Liver (tissue), 9 donors: ENCODE data around the gene COL15A1. TPM values are rescaled to one million over a fixed set of nuclear protein-coding genes. Genes with fewer than 3 reads are reported as not detected.

Experiments
- DNase-seq: peaks from one replicate; pipeline ENCODE4 v3.0.0-alpha.2; 2017; ENCODE audit warnings: low spot score
- H3K27ac ChIP-seq, 2 donors: one replicate each; pipeline ENCODE4 v1.7.0; 2013; ENCODE audit warnings: inconsistent platforms in 2 of 2, low read length in 2 of 2, control low read depth in 1 of 2, low read depth in 1 of 2, mild to moderate bottlenecking in 1 of 2
- H3K27me3 ChIP-seq, 4 donors: one replicate each; pipeline versions ENCODE4 v1.6.1 to v1.7.0; 2013; ENCODE audit warnings: low read length in 3 of 4, inconsistent platforms in 1 of 4, mild to moderate bottlenecking in 1 of 4, moderate library complexity in 1 of 4; ENCODE audit not compliant: control insufficient read depth in 4 of 4, insufficient read depth in 4 of 4
- H3K36me3 ChIP-seq, 4 donors: one replicate each; pipeline versions ENCODE4 v1.6.1 to v1.7.0; 2013; ENCODE audit warnings: low read length in 3 of 4, mild to moderate bottlenecking in 3 of 4, low read depth in 1 of 4, moderate library complexity in 1 of 4; ENCODE audit not compliant: control insufficient read depth in 4 of 4, insufficient read depth in 3 of 4
- H3K4me1 ChIP-seq, 4 donors: one replicate each; pipeline versions ENCODE4 v1.6.1 to v1.7.0; 2013; ENCODE audit warnings: low read length in 3 of 4, mild to moderate bottlenecking in 3 of 4, moderate library complexity in 1 of 4; ENCODE audit not compliant: control insufficient read depth in 4 of 4, insufficient read depth in 4 of 4
- H3K4me3 ChIP-seq, 3 donors: one replicate each; pipeline versions ENCODE4 v1.6.1 to v1.7.0; 2013; ENCODE audit warnings: low read length in 3 of 3, control low read depth in 1 of 3, low read depth in 1 of 3, mild to moderate bottlenecking in 1 of 3
- H3K9ac ChIP-seq, 2 donors: one replicate each; pipeline ENCODE4 v1.7.0; 2013; ENCODE audit warnings: low read length in 2 of 2, mild to moderate bottlenecking in 2 of 2, moderate library complexity in 2 of 2, control low read depth in 1 of 2, low read depth in 1 of 2
- H3K9me3 ChIP-seq, 4 donors: one replicate each; pipeline versions ENCODE4 v1.6.1 to v1.7.0; 2013; ENCODE audit warnings: low read length in 3 of 4; ENCODE audit not compliant: control insufficient read depth in 4 of 4
- EGR1 ChIP-seq, 2 donors: IDR thresholded peaks; 2 replicates each; pipeline ENCODE4 v1.6.1; 2016 to 2018; ENCODE audit warnings: antibody characterized with exemption in 2 of 2, low read depth in 2 of 2
- FOXA1 ChIP-seq: IDR thresholded peaks from 2 replicates; pipeline ENCODE4 v1.6.1; 2016; ENCODE audit warnings: antibody characterized with exemption
- FOXA2 ChIP-seq: IDR thresholded peaks from 2 replicates; pipeline ENCODE4 v1.6.1; 2016; ENCODE audit warnings: antibody characterized with exemption
- GABPA ChIP-seq, 2 donors: IDR thresholded peaks in 1 of 2; conservative IDR thresholded peaks in 1 of 2; 2 replicates each; pipeline ENCODE4 v1.6.1; 2016; ENCODE audit warnings: antibody characterized with exemption in 2 of 2, mild to moderate bottlenecking in 1 of 2, moderate library complexity in 1 of 2
- HNF4A ChIP-seq, 2 donors: conservative IDR thresholded peaks; 2 replicates each; pipeline ENCODE4 v1.6.1; 2016; ENCODE audit warnings: antibody characterized with exemption in 2 of 2, mild to moderate bottlenecking in 2 of 2
- HNF4G ChIP-seq: IDR thresholded peaks from 2 replicates; pipeline ENCODE4 v1.6.1; 2016; ENCODE audit warnings: antibody characterized with exemption
- JUND ChIP-seq, 2 donors: IDR thresholded peaks; 2 replicates each; pipeline ENCODE4 v1.6.1; 2016; ENCODE audit warnings: antibody characterized with exemption in 2 of 2
- NR2F2 ChIP-seq: IDR thresholded peaks from 2 replicates; pipeline ENCODE4 v1.6.1; 2016; ENCODE audit warnings: antibody characterized with exemption
- RAD21 ChIP-seq, 2 donors: IDR thresholded peaks; 2 replicates each; pipeline ENCODE4 v1.6.1; 2016; ENCODE audit warnings: antibody characterized with exemption in 2 of 2, mild to moderate bottlenecking in 2 of 2
- RXRA ChIP-seq, 2 donors: IDR thresholded peaks; 2 replicates each; pipeline ENCODE4 v1.6.1; 2017 to 2018; ENCODE audit warnings: antibody characterized with exemption in 2 of 2, mild to moderate bottlenecking in 1 of 2
- SP1 ChIP-seq: IDR thresholded peaks from 2 replicates; pipeline ENCODE4 v1.6.1; 2018; ENCODE audit warnings: antibody characterized with exemption, mild to moderate bottlenecking
- TAF1 ChIP-seq: conservative IDR thresholded peaks from 2 replicates; pipeline ENCODE4 v1.6.1; 2016; ENCODE audit warnings: antibody characterized with exemption, mild to moderate bottlenecking
- YY1 ChIP-seq: IDR thresholded peaks from 2 replicates; pipeline ENCODE4 v1.6.1; 2016; ENCODE audit warnings: antibody characterized with exemption, mild to moderate bottlenecking
- WGBS: extraction: QIAGEN DNeasy Blood & Tissue Kit; methylation state at CpG from one replicate; pipeline ENCODE4 v1.1.7; 2013; 5-methylcytosine and 5-hydroxymethylcytosine counted together
- polyA plus RNA-seq, 2 donors: library from polyadenylated mRNA; stranded (reverse) in 1 of 2; unstranded in 1 of 2; fragments of 200-250 nt in 1 of 2; fragments of >200 nt in 1 of 2; fragmentation: Nextera tagmentation in 1 of 2; extraction: Ambion mirVana in 1 of 2; gene quantifications; one replicate each; pipeline versions ENCODE4 v1.2.1 to v1.2.3, GENCODE V29; 2013 to 2015
- total RNA-seq, 2 donors: library from RNA; depleted of rRNA; stranded (reverse); fragments of >200 nt; gene quantifications; one replicate each; pipeline ENCODE4 v1.2.3, GENCODE V29; 2014
- TF ChIP-seq, protein P1 (sequence below): IDR thresholded peaks from 2 replicates; pipeline ENCODE4 v1.6.1; 2016; ENCODE audit warnings: antibody characterized with exemption
- TF ChIP-seq, protein P2 (sequence below): IDR thresholded peaks from 2 replicates; pipeline ENCODE4 v1.6.1; 2016; ENCODE audit warnings: antibody characterized with exemption
- TF ChIP-seq, protein P3 (sequence below): IDR thresholded peaks from 2 replicates; pipeline ENCODE4 v1.6.1; 2016; ENCODE audit warnings: antibody characterized with exemption, mild to moderate bottlenecking
- TF ChIP-seq, protein P4 (sequence below): fragments of 150-350 bp; IDR thresholded peaks from 2 replicates; pipeline ENCODE4 v1.5.1; 2017; ENCODE audit warnings: improper control_type of control experiment, low read depth, low read length; ENCODE audit not compliant: missing input control
- TF ChIP-seq, protein P5 (sequence below): IDR thresholded peaks from 2 replicates; pipeline ENCODE4 v1.6.1; 2016; ENCODE audit warnings: antibody characterized with exemption
- donor health status: healthy.
- donor health status: healthy.
- donor health status: healthy.
- donor health status: healthy.
- donor health status: healthy.

COL15A1 gene
- total and polyA plus RNA-seq, 4 donors = 0.10 to 0.42 (median 0.24) TPM

DNA sequence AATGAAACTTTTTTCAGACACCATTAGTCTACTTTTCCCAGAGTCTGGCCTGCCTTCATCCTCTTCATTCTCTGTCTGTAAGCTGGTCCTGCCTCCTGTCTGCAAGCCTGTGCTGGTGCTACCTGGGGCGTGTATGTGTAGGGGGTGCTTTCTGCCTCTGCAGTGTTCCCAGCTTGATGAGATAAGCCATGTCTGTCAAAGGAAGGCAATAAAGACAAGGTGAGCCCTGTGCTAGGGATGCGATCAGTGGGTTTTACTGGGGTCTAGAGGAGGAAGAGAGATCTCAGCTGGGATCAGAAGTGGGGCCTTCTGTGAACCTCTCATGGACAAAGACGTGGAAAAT lies 83.2 kb downstream of the COL15A1 start:
- no peaks in the 10 kb centered on the region for H3K36me3 ChIP-seq
- peaks cover 0 to 3% (median 1%) of the 10 kb centered on the region in 4 donors for H3K27me3 ChIP-seq
- 81% methylated on average over 3 of the region's 3 CpGs for WGBS
- no peak overlapping the region for H3K4me3 ChIP-seq
- H3K9me3 ChIP-seq = no peaks in the 10 kb centered on the region
- no peaks in the 10 kb centered on the region for H3K4me1 ChIP-seq
- no peak overlapping the region for H3K27ac ChIP-seq
- DNase-seq = no peak
- TF ChIP-seq, protein P1, sequence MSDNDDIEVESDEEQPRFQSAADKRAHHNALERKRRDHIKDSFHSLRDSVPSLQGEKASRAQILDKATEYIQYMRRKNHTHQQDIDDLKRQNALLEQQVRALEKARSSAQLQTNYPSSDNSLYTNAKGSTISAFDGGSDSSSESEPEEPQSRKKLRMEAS = no peak
- TF ChIP-seq EGR1 (IDR thresholded peaks at IDR 0.05; ENCODE audit: low read depth in 2 of 2) (no peak), SP1 (no peak)
- TF ChIP-seq, protein P2, sequence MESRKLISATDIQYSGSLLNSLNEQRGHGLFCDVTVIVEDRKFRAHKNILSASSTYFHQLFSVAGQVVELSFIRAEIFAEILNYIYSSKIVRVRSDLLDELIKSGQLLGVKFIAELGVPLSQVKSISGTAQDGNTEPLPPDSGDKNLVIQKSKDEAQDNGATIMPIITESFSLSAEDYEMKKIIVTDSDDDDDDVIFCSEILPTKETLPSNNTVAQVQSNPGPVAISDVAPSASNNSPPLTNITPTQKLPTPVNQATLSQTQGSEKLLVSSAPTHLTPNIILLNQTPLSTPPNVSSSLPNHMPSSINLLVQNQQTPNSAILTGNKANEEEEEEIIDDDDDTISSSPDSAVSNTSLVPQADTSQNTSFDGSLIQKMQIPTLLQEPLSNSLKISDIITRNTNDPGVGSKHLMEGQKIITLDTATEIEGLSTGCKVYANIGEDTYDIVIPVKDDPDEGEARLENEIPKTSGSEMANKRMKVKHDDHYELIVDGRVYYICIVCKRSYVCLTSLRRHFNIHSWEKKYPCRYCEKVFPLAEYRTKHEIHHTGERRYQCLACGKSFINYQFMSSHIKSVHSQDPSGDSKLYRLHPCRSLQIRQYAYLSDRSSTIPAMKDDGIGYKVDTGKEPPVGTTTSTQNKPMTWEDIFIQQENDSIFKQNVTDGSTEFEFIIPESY = no peak
- H3K9ac ChIP-seq = no peak overlapping the region

DNA sequence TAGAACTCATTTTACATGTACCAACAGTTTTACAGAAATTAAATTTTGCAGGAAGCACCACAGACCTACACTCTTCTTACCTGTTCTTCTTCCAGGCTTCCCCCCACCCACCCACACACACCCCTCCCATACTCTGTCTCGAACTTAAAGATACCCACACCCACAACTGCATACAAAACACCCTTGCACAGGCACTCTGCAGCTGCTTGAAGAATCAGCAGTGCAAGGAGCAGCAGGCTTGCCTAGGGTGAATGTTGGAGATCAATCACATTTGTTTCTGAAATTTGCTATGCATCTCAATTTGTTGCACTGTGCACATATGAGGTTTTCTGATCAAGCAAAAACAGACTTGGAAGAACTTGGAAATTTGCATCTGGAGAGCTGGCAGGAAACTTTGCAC lies 83.7 kb downstream of the COL15A1 start:
- H3K9ac ChIP-seq = no peak overlapping the region
- H3K27ac ChIP-seq = no peak overlapping the region
- TF ChIP-seq NR2F2 (no peak), EGR1 (IDR thresholded peaks at IDR 0.05; ENCODE audit: low read depth in 2 of 2) (no peak), FOXA2 (no peak), JUND (IDR thresholded peaks at IDR 0.05) (no peak), SP1 (no peak), YY1 (no peak), RXRA (IDR thresholded peaks at IDR 0.05) (no peak), HNF4A (conservative IDR thresholded peaks at IDR 0.05) (no peak), GABPA (IDR thresholded peaks at IDR 0.05 in 1 of 2, conservative IDR thresholded peaks at IDR 0.05 in 1 of 2) (no peak), RAD21 (IDR thresholded peaks at IDR 0.05) (no peak), FOXA1 (no peak), HNF4G (no peak), TAF1 (no peak)
- TF ChIP-seq, protein P1 = no peak
- TF ChIP-seq, protein P3, sequence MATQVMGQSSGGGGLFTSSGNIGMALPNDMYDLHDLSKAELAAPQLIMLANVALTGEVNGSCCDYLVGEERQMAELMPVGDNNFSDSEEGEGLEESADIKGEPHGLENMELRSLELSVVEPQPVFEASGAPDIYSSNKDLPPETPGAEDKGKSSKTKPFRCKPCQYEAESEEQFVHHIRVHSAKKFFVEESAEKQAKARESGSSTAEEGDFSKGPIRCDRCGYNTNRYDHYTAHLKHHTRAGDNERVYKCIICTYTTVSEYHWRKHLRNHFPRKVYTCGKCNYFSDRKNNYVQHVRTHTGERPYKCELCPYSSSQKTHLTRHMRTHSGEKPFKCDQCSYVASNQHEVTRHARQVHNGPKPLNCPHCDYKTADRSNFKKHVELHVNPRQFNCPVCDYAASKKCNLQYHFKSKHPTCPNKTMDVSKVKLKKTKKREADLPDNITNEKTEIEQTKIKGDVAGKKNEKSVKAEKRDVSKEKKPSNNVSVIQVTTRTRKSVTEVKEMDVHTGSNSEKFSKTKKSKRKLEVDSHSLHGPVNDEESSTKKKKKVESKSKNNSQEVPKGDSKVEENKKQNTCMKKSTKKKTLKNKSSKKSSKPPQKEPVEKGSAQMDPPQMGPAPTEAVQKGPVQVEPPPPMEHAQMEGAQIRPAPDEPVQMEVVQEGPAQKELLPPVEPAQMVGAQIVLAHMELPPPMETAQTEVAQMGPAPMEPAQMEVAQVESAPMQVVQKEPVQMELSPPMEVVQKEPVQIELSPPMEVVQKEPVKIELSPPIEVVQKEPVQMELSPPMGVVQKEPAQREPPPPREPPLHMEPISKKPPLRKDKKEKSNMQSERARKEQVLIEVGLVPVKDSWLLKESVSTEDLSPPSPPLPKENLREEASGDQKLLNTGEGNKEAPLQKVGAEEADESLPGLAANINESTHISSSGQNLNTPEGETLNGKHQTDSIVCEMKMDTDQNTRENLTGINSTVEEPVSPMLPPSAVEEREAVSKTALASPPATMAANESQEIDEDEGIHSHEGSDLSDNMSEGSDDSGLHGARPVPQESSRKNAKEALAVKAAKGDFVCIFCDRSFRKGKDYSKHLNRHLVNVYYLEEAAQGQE = no peak
- TF ChIP-seq, protein P4, sequence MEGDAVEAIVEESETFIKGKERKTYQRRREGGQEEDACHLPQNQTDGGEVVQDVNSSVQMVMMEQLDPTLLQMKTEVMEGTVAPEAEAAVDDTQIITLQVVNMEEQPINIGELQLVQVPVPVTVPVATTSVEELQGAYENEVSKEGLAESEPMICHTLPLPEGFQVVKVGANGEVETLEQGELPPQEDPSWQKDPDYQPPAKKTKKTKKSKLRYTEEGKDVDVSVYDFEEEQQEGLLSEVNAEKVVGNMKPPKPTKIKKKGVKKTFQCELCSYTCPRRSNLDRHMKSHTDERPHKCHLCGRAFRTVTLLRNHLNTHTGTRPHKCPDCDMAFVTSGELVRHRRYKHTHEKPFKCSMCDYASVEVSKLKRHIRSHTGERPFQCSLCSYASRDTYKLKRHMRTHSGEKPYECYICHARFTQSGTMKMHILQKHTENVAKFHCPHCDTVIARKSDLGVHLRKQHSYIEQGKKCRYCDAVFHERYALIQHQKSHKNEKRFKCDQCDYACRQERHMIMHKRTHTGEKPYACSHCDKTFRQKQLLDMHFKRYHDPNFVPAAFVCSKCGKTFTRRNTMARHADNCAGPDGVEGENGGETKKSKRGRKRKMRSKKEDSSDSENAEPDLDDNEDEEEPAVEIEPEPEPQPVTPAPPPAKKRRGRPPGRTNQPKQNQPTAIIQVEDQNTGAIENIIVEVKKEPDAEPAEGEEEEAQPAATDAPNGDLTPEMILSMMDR = no peak
- TF ChIP-seq, protein P5, sequence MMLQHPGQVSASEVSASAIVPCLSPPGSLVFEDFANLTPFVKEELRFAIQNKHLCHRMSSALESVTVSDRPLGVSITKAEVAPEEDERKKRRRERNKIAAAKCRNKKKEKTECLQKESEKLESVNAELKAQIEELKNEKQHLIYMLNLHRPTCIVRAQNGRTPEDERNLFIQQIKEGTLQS = no peak
- TF ChIP-seq, protein P2 = no peak
- no peaks in the 10 kb centered on the region for H3K36me3 ChIP-seq
- 55% methylated on average over 1 of the region's 1 CpG for WGBS
- no peaks in the 10 kb centered on the region for H3K4me1 ChIP-seq
- no peak for DNase-seq
- H3K9me3 ChIP-seq = no peaks in the 10 kb centered on the region
- H3K4me3 ChIP-seq = no peak overlapping the region
- H3K27me3 ChIP-seq = peaks cover 0 to 3% (median 1%) of the 10 kb centered on the region in 4 donors
